H1 (cell line): ENCODE results near the gene PIAS4. TPM values are rescaled to one million over a fixed set of nuclear protein-coding genes. Genes with fewer than 3 reads are reported as not detected.
A peak's percentile ranks its signal among the peaks of the same experiment; 100 is the strongest.

Experiments used
- CTCF ChIA-PET: fragments of 300-600 bp; sonication (Branson Sonifier 250); formaldehyde crosslinking; loops from one replicate; lab custom pipeline; 2021; ENCODE audit not compliant: partially characterized antibody; lab: Charles Lee
- POLR2A ChIA-PET: fragments of 300-600 bp; sonication (Branson Sonifier 250); formaldehyde crosslinking; loops from one replicate; lab custom pipeline; 2021; ENCODE audit warnings: inconsistent platforms; ENCODE audit not compliant: partially characterized antibody; lab: Charles Lee
- DNase-seq, 2 experiments: peaks; one replicate each; pipeline versions ENCODE4 v3.0.0 to v3.0.0-alpha.2; 2010 to 2022; ENCODE audit warnings: low spot score in 2 of 2, low read depth in 1 of 2, mixed read lengths in 1 of 2
- FAIRE-seq: peaks from 2 replicates; lab custom pipeline; 2011; peaks lifted over from hg19 to GRCh38; lab: Jason Lieb, UNC
- H2AFZ ChIP-seq: 2 replicates; pipeline ENCODE4 v1.8.1; 2012; ENCODE audit warnings: low read length, inconsistent platforms
- H2AK5ac ChIP-seq: 2 replicates; pipeline ENCODE4 v1.6.1; 2013; ENCODE audit warnings: low read depth, low read length
- H2BK120ac ChIP-seq: replicated peaks from 2 replicates; pipeline ENCODE3; 2013; ENCODE audit warnings: low read depth, low read length, inconsistent platforms
- H2BK12ac ChIP-seq: 2 replicates; pipeline ENCODE4 v1.6.1; 2013; ENCODE audit warnings: low read depth, low read length
- H2BK15ac ChIP-seq: 2 replicates; pipeline ENCODE4 v1.6.1; 2013; ENCODE audit warnings: low read length
- H2BK20ac ChIP-seq: 2 replicates; pipeline ENCODE4 v1.6.1; 2013; ENCODE audit warnings: low read length
- H2BK5ac ChIP-seq: 2 replicates; pipeline ENCODE4 v1.6.1; 2013; ENCODE audit warnings: low read depth, low read length
- H3K14ac ChIP-seq: 2 replicates; pipeline ENCODE4 v1.6.1; 2013; ENCODE audit warnings: inconsistent platforms; ENCODE audit not compliant: insufficient read length
- H3K18ac ChIP-seq: 2 replicates; pipeline ENCODE4 v1.6.1; 2013; ENCODE audit warnings: low read length; ENCODE audit errors: extremely low read depth
- H3K23ac ChIP-seq: 2 replicates; pipeline ENCODE4 v1.6.1; 2013; ENCODE audit warnings: inconsistent platforms; ENCODE audit not compliant: insufficient read length
- H3K23me2 ChIP-seq: 2 replicates; pipeline ENCODE4 v1.6.1; 2013; ENCODE audit warnings: low read depth, low read length
- H3K27ac ChIP-seq: 2 replicates; pipeline ENCODE4 v1.6.1; 2011; ENCODE audit warnings: low read depth, low read length, inconsistent platforms
- H3K27me3 ChIP-seq, 4 experiments: replicated peaks in 1 of 4; 1 replicate in 1 of 4; 2 replicates in 3 of 4; pipeline versions ENCODE4 v1.6.1 to v1.8.1; 2011 to 2013; ENCODE audit warnings: low read length in 3 of 4, mild to moderate bottlenecking in 3 of 4, inconsistent platforms in 2 of 4, mixed read lengths in 2 of 4, moderate library complexity in 1 of 4; ENCODE audit not compliant: control insufficient read depth in 3 of 4, insufficient read depth in 3 of 4; ENCODE audit errors: extremely low read depth in 1 of 4
- H3K36me3 ChIP-seq, 4 experiments: 2 replicates each; pipeline versions ENCODE4 v1.6.1 to v1.8.1; 2011 to 2013; ENCODE audit warnings: mild to moderate bottlenecking in 4 of 4, low read length in 3 of 4, moderate library complexity in 2 of 4, control low read depth in 1 of 4, inconsistent platforms in 1 of 4; ENCODE audit not compliant: insufficient read depth in 4 of 4, control insufficient read depth in 2 of 4
- H3K4ac ChIP-seq: replicated peaks from 2 replicates; pipeline ENCODE3; 2013; ENCODE audit warnings: low read length, low read depth, mixed read lengths, inconsistent platforms; ENCODE audit not compliant: insufficient read length
- H3K4me1 ChIP-seq, 4 experiments: replicated peaks in 1 of 4; 1 replicate in 1 of 4; 2 replicates in 3 of 4; pipeline versions ENCODE4 v1.6.1 to v1.8.1; 2011 to 2013; ENCODE audit warnings: low read length in 3 of 4, inconsistent platforms in 2 of 4, mixed read lengths in 1 of 4; ENCODE audit not compliant: insufficient read depth in 4 of 4, control insufficient read depth in 3 of 4
- H3K4me2 ChIP-seq, 2 experiments: 2 replicates each; pipeline versions ENCODE4 v1.6.1 to v1.8.1; 2011 to 2013; ENCODE audit warnings: low read depth in 2 of 2, low read length in 2 of 2, control low read depth in 1 of 2, inconsistent platforms in 1 of 2, mild to moderate bottlenecking in 1 of 2; ENCODE audit not compliant: insufficient read depth in 1 of 2
- H3K4me3 ChIP-seq, 4 experiments: fragments of 200-600, 300-600 bp in 1 of 4; sonication (generic), shearing (Covaris generic), sonication (Bioruptor Twin) in 1 of 4; 2 replicates each; pipeline versions ENCODE4 v1.5.1 to v1.8.1; 2011 to 2016; ENCODE audit warnings: low read length in 4 of 4, low read depth in 3 of 4, control low read depth in 2 of 4, inconsistent platforms in 2 of 4, mild to moderate bottlenecking in 2 of 4, mixed read lengths in 1 of 4, moderate library complexity in 1 of 4; ENCODE audit not compliant: insufficient read depth in 2 of 4; ENCODE audit errors: extremely low read depth in 1 of 4
- H3K56ac ChIP-seq: replicated peaks from 2 replicates; pipeline ENCODE3; 2013; ENCODE audit warnings: low read depth, mild to moderate bottlenecking, mixed read lengths, low read length, inconsistent platforms; ENCODE audit not compliant: insufficient read length
- H3K79me1 ChIP-seq: 2 replicates; pipeline ENCODE4 v1.6.1; 2013; ENCODE audit warnings: low read depth, low read length, control low read depth
- H3K79me2 ChIP-seq, 2 experiments: 2 replicates each; pipeline versions ENCODE4 v1.6.1 to v1.8.1; 2012 to 2013; ENCODE audit warnings: low read length in 2 of 2, mild to moderate bottlenecking in 2 of 2, inconsistent platforms in 1 of 2; ENCODE audit not compliant: insufficient read depth in 2 of 2, control insufficient read depth in 1 of 2
- H3K9ac ChIP-seq, 4 experiments: replicated peaks in 1 of 4; 1 replicate in 1 of 4; 2 replicates in 3 of 4; pipeline versions ENCODE4 v1.6.1 to v1.8.1; 2011 to 2013; ENCODE audit warnings: low read depth in 3 of 4, low read length in 3 of 4, control low read depth in 2 of 4, mild to moderate bottlenecking in 2 of 4, moderate library complexity in 2 of 4, inconsistent platforms in 1 of 4; ENCODE audit errors: extremely low read depth in 1 of 4
- H3K9me3 ChIP-seq, 2 experiments: 2 replicates each; pipeline versions ENCODE4 v1.6.1 to v1.8.1; 2012 to 2013; ENCODE audit warnings: mild to moderate bottlenecking in 2 of 2, moderate library complexity in 2 of 2, control low read depth in 1 of 2, inconsistent platforms in 1 of 2, low read depth in 1 of 2, low read length in 1 of 2, mixed read lengths in 1 of 2; ENCODE audit not compliant: insufficient read depth in 2 of 2
- H4K20me1 ChIP-seq, 2 experiments: replicated peaks in 1 of 2; 2 replicates each; pipeline versions ENCODE3 to v1.8.1; 2011 to 2013; ENCODE audit warnings: inconsistent platforms in 2 of 2, low read length in 2 of 2, mild to moderate bottlenecking in 1 of 2; ENCODE audit not compliant: insufficient read depth in 2 of 2, control insufficient read depth in 1 of 2
- H4K5ac ChIP-seq: 2 replicates; pipeline ENCODE4 v1.6.1; 2013; ENCODE audit warnings: low read length, low read depth, mixed read lengths, inconsistent platforms; ENCODE audit not compliant: insufficient read length
- H4K8ac ChIP-seq: 2 replicates; pipeline ENCODE4 v1.8.0; 2013; ENCODE audit warnings: mild to moderate bottlenecking, moderate library complexity, low read length, inconsistent platforms; ENCODE audit not compliant: insufficient read depth; ENCODE audit errors: extremely low read depth
- H4K91ac ChIP-seq: replicated peaks from 2 replicates; pipeline ENCODE3; 2013; ENCODE audit warnings: low read length, mixed read lengths, inconsistent platforms; ENCODE audit not compliant: insufficient read length
- CREB1 ChIP-seq: IDR thresholded peaks from 2 replicates; pipeline ENCODE4 v1.6.1; 2012; ENCODE audit warnings: inconsistent platforms
- EGR1 ChIP-seq: IDR thresholded peaks from 2 replicates; pipeline ENCODE4 v1.6.1; 2011; ENCODE audit warnings: low read depth, low read length, borderline replicate concordance
- HDAC6 ChIP-seq: IDR thresholded peaks from one replicate; pipeline ENCODE4 v1.7.1; 2012; ENCODE audit warnings: low read depth, mild to moderate bottlenecking, inconsistent platforms, low read length, moderate library complexity
- KDM4A ChIP-seq: IDR thresholded peaks from one replicate; pipeline ENCODE4 v1.7.1; 2012; ENCODE audit warnings: low read depth, mild to moderate bottlenecking, moderate library complexity, low read length, inconsistent platforms; ENCODE audit not compliant: severe bottlenecking
- PHF8 ChIP-seq: fragments of 200-600 bp; sonication (generic); conservative IDR thresholded peaks from 2 replicates; pipeline ENCODE4 v1.7.1; 2012; ENCODE audit warnings: low read depth, mild to moderate bottlenecking, inconsistent platforms, low read length, moderate library complexity
- POLR2AphosphoS5 ChIP-seq: IDR thresholded peaks from 2 replicates; pipeline ENCODE4 v1.6.1; 2011; ENCODE audit warnings: low read depth, low read length
- POU5F1 ChIP-seq: IDR thresholded peaks from 2 replicates; pipeline ENCODE4 v1.6.1; 2011; ENCODE audit warnings: low read depth, mild to moderate bottlenecking, low read length, moderate library complexity
- SP1 ChIP-seq: IDR thresholded peaks from 2 replicates; pipeline ENCODE4 v1.6.1; 2011; ENCODE audit warnings: low read depth, low read length
- ZNF274 ChIP-seq: IDR thresholded peaks from 2 replicates; pipeline ENCODE4 v1.7.0; 2012; ENCODE audit warnings: low read length, borderline replicate concordance; ENCODE audit errors: extremely low read depth
- WGBS, 2 experiments: shearing (Covaris generic) in 1 of 2; methylation state at CpG; one replicate each; pipeline versions ENCODE4 v1.1.6 to v1.1.7; 2013 to 2015; ENCODE audit warnings: low lambda C conversion rate in 2 of 2, mixed read lengths in 2 of 2, inconsistent platforms in 1 of 2, low coverage in 1 of 2, missing lambda C conversion rate in 1 of 2; ENCODE audit not compliant: insufficient replicate concordance in 2 of 2, insufficient coverage in 1 of 2, insufficient read length in 1 of 2; ENCODE audit errors: extremely low coverage in 1 of 2, missing lambda C conversion rate in 1 of 2; 5-methylcytosine and 5-hydroxymethylcytosine counted together
- polyA plus RNA-seq, 7 experiments: library from polyadenylated mRNA; depleted of rRNA in 3 of 7; stranded (reverse) in 5 of 7; unstranded in 2 of 7; fragments of >200 nt in 5 of 7; fragments of 200-250 nt in 2 of 7; gene quantifications; 1 replicate in 5 of 7; 2 replicates in 1 of 7; 4 replicates in 1 of 7; pipeline versions ENCODE4 v1.2.1 to v1.2.3, GENCODE V29; 2011 to 2013; ENCODE audit warnings: missing spikeins in 2 of 7, mixed read lengths in 2 of 7
- total RNA-seq: library from RNA; stranded (reverse); fragmentation: NEBNext Ultra II Directional; extraction: Animal tissue kit (Norgen Biotek cat#: 25700); gene quantifications from 2 replicates; pipeline ENCODE4 v1.2.1, GENCODE V29; 2021
- TF ChIP-seq, protein P1 (sequence below): IDR thresholded peaks from 2 replicates; pipeline ENCODE4 v1.6.1; 2012; ENCODE audit warnings: low read length, inconsistent platforms

PIAS4 gene
- total and polyA plus RNA-seq, 2 of the 8 experiments (the other 6 are each of a cell fraction or from before 2014, with no cell fraction given): 30.2 to 51.4 TPM

DNA sequence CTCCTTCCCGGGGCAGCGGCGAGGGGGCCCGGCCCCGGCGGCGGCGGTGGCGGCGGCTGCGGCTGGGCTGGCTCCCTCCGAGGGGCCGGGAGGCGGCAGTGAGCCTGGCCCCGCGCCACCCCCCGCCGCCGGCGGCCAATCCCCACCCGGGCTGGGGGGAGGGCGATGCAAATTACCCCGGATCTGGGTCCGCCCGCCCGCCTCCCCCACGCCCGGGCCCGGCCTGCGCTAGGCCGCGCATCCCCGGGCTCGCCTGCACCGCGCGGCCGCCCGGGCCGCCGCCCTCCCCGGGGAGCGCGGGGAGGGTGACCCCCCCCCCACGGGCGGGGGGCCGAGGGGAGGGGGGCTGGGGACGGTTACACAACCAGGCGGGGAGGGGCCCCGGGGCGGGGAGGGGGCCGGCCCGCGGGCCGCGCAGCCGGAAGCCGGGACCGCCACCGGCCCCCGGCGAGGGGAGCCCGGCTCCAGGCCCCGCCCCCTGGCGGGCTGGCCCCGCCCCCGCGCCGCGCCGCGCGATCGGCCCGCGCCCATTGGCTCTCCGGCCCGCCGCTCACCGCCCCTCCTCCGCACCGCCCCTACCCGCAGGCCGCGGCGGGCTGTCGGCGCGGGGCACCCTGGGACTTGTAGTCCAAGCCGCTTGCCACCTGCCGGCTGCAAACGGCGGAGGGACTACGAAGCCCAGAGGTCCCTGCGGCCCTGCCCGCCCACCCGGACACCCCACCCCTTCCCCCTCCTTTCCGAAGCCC, 58.1 kb downstream of the PIAS4 start:
- Histone ChIP-seq H3K4me2 (peak overlapping the region in 1 of 2 experiments; percentile 59; a peak in 2 of 4 replicates), H3K27me3 (peaks cover 10 to 24% (median 22%) of the 10 kb centered on the region in 4 experiments), H3K9me3 (no peaks in the 10 kb centered on the region), H3K56ac (no peak overlapping the region), H3K79me1 (peaks cover 8% of the 10 kb centered on the region), H3K4ac (no peak overlapping the region), H3K23ac (no peak overlapping the region), H2BK5ac (no peak overlapping the region), H3K4me1 (peaks cover 0 to 31% (median 17%) of the 10 kb centered on the region in 4 experiments; a peak in 6 of 7 replicates), H4K20me1 (peaks cover 23 to 28% of the 10 kb centered on the region in 2 experiments), H2AFZ (no peak overlapping the region), H2BK12ac (no peak overlapping the region), H3K79me2 (peaks cover 19 to 44% of the 10 kb centered on the region in 2 experiments; a peak in 3 of 4 replicates), H4K91ac (no peak overlapping the region), H3K36me3 (no peaks in the 10 kb centered on the region), H2BK15ac (no peak overlapping the region), H3K14ac (no peak overlapping the region), H3K27ac (no peak overlapping the region; the same call in 1 of the 2 replicates), H4K8ac (no peak overlapping the region), H4K5ac (no peak overlapping the region), H3K23me2 (peaks cover 6% of the 10 kb centered on the region; the same call in 1 of the 2 replicates), H2BK120ac (no peak overlapping the region), H3K4me3 (peak overlapping the region in 2 of 4 experiments; percentile 83 to 93; a peak in 3 of 8 replicates), H2BK20ac (no peak overlapping the region), H3K9ac (peak overlapping the region in 2 of 4 experiments; percentile 67 to 88; a peak in 3 of 7 replicates), H2AK5ac (no peak overlapping the region), H3K18ac (no peak overlapping the region)
- peak; percentile 96 to 97 for DNase-seq
- POLR2A ChIA-PET: interaction anchor here (0.6 to 2.4 kb wide), 5 partner anchors 8 to 81 kb away, joined by 3 to 8 read pairs (median 4); partner anchors contain the start of gene EEF2
- no peak for FAIRE-seq
- CTCF ChIA-PET: interaction anchor here (0.6 to 1.0 kb wide), 2 partner anchors 8 to 185 kb away, joined by 3 read pairs; partner anchors contain the start of gene ATCAY
- WGBS, 2 experiments: no CpG with 5 or more reads among the region's 98 CpGs
- TF ChIP-seq HDAC6: no peak
- TF ChIP-seq ZNF274: no peak
- TF ChIP-seq CREB1: peak; percentile 49; the same call in 1 of the 2 replicates
- TF ChIP-seq POU5F1: no peak
- TF ChIP-seq, protein P1, sequence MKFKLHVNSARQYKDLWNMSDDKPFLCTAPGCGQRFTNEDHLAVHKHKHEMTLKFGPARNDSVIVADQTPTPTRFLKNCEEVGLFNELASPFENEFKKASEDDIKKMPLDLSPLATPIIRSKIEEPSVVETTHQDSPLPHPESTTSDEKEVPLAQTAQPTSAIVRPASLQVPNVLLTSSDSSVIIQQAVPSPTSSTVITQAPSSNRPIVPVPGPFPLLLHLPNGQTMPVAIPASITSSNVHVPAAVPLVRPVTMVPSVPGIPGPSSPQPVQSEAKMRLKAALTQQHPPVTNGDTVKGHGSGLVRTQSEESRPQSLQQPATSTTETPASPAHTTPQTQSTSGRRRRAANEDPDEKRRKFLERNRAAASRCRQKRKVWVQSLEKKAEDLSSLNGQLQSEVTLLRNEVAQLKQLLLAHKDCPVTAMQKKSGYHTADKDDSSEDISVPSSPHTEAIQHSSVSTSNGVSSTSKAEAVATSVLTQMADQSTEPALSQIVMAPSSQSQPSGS: no peak
- TF ChIP-seq EGR1: no peak
- no peak for TF ChIP-seq KDM4A
- TF ChIP-seq SP1: peak; percentile 81
- TF ChIP-seq POLR2AphosphoS5: no peak
- 0 out of 2 replicates have a peak, but pooled peaks have one; percentile 8 for TF ChIP-seq PHF8
